Peyer's patch (tissue), 4 donors: Measurements from ENCODE around the gene RAB22A.

Experiments
- POLR2A ChIP-seq, 2 donors: fragments of 450-650 bp; IDR thresholded peaks; one replicate each; pipeline ENCODE4 v1.5.1; 2017; ENCODE audit warnings: antibody characterized with exemption in 2 of 2, mild to moderate bottlenecking in 2 of 2, moderate library complexity in 2 of 2
- TF ChIP-seq, protein P1 (sequence below), 6 experiments: fragments of 450-650 bp in 4 of 6; fragments of 200-600 bp in 2 of 6; sonication (generic) in 1 of 6; IDR thresholded peaks; one replicate each; pipeline ENCODE4 v1.5.1; 2017 to 2019; ENCODE audit warnings: antibody characterized with exemption in 6 of 6, mild to moderate bottlenecking in 3 of 6, moderate library complexity in 1 of 6

DNA sequence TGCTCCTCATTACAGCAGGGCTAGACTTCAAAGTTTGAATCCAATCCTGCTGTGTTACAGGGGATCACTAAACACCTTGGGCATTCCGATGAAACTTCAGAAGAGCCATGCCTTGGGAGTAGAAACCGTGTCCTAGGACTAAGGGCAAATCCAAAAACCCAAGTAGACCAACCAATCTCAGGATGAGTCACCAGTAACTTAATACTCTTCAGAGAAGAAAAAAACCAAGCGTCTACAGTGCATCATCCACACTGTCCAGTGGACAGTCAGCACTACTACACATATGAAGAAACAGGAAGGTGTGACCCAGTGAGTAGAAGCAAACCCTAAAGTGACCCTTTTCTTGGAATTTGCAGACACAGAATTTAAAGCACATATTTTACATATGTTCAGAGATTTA is 40.1 kb downstream of the RAB22A start:
- TF ChIP-seq, protein P1, sequence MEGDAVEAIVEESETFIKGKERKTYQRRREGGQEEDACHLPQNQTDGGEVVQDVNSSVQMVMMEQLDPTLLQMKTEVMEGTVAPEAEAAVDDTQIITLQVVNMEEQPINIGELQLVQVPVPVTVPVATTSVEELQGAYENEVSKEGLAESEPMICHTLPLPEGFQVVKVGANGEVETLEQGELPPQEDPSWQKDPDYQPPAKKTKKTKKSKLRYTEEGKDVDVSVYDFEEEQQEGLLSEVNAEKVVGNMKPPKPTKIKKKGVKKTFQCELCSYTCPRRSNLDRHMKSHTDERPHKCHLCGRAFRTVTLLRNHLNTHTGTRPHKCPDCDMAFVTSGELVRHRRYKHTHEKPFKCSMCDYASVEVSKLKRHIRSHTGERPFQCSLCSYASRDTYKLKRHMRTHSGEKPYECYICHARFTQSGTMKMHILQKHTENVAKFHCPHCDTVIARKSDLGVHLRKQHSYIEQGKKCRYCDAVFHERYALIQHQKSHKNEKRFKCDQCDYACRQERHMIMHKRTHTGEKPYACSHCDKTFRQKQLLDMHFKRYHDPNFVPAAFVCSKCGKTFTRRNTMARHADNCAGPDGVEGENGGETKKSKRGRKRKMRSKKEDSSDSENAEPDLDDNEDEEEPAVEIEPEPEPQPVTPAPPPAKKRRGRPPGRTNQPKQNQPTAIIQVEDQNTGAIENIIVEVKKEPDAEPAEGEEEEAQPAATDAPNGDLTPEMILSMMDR (IDR thresholded peaks at IDR 0.05): no peak
- no peak for TF ChIP-seq POLR2A (IDR thresholded peaks at IDR 0.05)
